ENCODE results near the gene CPZ. TPM values are rescaled to one million over a fixed set of nuclear protein-coding genes. Genes with fewer than 3 reads are reported as not detected.

Gene CPZ
- total RNA-seq, 1 donor from 2014 or later: not detected

GRCh38 chr4:8578717-8579116 is 13.8 kb upstream of the CPZ start:
- Mint-ChIP-seq H3K9me3 (no peaks in the 10 kb centered on the region), H3K27ac (no peak overlapping the region), H3K27me3 (ENCODE audit: low read depth) (peaks cover 4% of the 10 kb centered on the region), H3K4me3 (ENCODE audit: low read depth) (no peak overlapping the region), H3K36me3 (ENCODE audit: low read depth) (no peaks in the 10 kb centered on the region), H3K4me1 (ENCODE audit: low read depth) (no peaks in the 10 kb centered on the region)
- intact Hi-C loops (cut with micrococcal nuclease): no loop called here
- DNase-seq (ENCODE audit: low spot score): no peak

DNA sequence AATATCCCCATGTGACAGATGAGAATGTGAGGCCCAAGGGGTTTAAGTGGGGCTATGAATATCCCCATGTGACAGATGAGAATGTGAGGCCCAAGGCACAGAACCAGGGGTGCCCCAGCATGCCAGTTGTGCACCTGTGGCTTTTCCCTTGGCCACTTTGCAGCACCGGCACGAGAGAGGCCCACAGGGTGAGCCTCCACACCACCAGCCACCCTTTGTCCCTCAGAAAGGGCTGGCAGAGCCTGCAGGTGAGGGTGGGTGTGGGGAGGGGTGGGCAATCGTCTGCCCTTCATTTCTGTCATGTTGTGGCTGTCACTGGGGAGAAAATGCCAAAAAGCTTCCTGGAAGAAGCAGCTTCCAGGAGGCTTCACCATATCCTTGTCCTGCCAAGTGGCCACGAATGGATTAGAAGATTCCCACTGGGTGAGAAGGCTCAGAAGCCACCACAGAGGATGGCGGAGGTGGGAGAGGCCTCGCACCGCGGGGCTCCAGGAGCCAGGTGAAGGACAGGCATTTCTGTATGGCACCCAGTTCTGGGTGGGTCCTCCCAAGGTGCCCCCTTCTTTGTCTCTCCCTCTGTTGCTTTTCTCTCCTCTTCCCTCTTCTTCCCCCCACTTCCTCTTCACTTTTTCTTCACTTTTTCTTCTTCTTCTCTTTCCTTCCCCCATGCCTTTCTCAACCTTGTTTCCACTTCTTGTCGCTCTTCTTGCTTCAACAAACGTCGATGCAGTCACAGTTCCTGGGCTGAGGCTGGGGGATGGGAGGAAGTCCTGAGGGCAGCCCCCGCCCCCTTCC is 12.8 kb upstream of the CPZ start:
- Mint-ChIP-seq H3K27ac (no peak overlapping the region), H3K27me3 (ENCODE audit: low read depth) (peaks cover 4% of the 10 kb centered on the region), H3K4me3 (ENCODE audit: low read depth) (no peak overlapping the region), H3K9me3 (no peaks in the 10 kb centered on the region), H3K36me3 (ENCODE audit: low read depth) (no peaks in the 10 kb centered on the region), H3K4me1 (ENCODE audit: low read depth) (no peaks in the 10 kb centered on the region)
- intact Hi-C loops (cut with micrococcal nuclease): no loop called here
- no peak for DNase-seq (ENCODE audit: low spot score)

- Mint-ChIP-seq H3K9me3 (no peaks in the 10 kb centered on the region), H3K4me3 (ENCODE audit: low read depth) (no peak within 1 kb of the TSS), H3K27ac (no peak within 1 kb of the TSS), H3K27me3 (ENCODE audit: low read depth) (peaks cover 4% of the 10 kb centered on the region), H3K4me1 (ENCODE audit: low read depth) (no peaks in the 10 kb centered on the region), H3K36me3 (ENCODE audit: low read depth) (no peaks in the 10 kb centered on the region)
- intact Hi-C loops (cut with micrococcal nuclease): no loop called here
- DNase-seq (ENCODE audit: low spot score): peak; percentile 37
These were observed 12.1 kb upstream of the CPZ start, which contains the start of gene GPR78 for GRCh38 chr4:8580321-8581093. Gene GPR78 (plus strand): TSS chr4:8580392. CDS start chr4:8580983, 591 bp downstream.

GRCh38 chr4:8581094-8581861 is 11.3 kb upstream of the CPZ start:
- H3K4me1 Mint-ChIP-seq (ENCODE audit: low read depth): no peaks in the 10 kb centered on the region
- no peak overlapping the region for H3K4me3 Mint-ChIP-seq (ENCODE audit: low read depth)
- intact Hi-C loops (cut with micrococcal nuclease): no loop called here
- H3K36me3 Mint-ChIP-seq (ENCODE audit: low read depth): no peaks in the 10 kb centered on the region
- H3K27ac Mint-ChIP-seq: no peak overlapping the region
- H3K9me3 Mint-ChIP-seq: no peaks in the 10 kb centered on the region
- H3K27me3 Mint-ChIP-seq (ENCODE audit: low read depth): peaks cover 4% of the 10 kb centered on the region
- no peak for DNase-seq (ENCODE audit: low spot score)

DNA sequence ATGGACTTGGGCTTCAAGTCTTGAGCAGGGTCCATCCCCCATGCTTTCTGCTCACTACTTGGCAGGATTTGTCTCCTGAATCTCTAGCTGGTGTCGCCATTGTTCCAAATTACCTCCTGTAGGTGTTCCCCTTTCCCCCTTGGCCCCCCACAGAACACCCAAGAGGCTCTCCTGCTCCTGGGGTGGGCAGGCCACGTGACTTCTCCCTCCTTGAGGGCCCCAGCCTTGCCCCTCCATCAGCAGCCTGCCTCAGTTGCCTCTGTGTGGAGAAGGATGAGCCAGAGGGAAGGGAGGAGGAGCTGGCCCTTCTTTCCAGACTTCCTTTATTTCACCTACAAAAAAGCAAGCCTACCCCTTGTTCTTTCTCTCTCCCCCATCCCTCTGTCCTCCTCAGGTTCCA is 10.5 kb upstream of the CPZ start:
- intact Hi-C loops (cut with micrococcal nuclease): no loop called here
- H3K27ac Mint-ChIP-seq: no peak overlapping the region
- no peaks in the 10 kb centered on the region for H3K36me3 Mint-ChIP-seq (ENCODE audit: low read depth)
- no peak for DNase-seq (ENCODE audit: low spot score)
- H3K9me3 Mint-ChIP-seq: no peaks in the 10 kb centered on the region
- no peaks in the 10 kb centered on the region for H3K4me1 Mint-ChIP-seq (ENCODE audit: low read depth)
- H3K4me3 Mint-ChIP-seq (ENCODE audit: low read depth): no peak overlapping the region
- H3K27me3 Mint-ChIP-seq (ENCODE audit: low read depth): peaks cover 4% of the 10 kb centered on the region

DNA sequence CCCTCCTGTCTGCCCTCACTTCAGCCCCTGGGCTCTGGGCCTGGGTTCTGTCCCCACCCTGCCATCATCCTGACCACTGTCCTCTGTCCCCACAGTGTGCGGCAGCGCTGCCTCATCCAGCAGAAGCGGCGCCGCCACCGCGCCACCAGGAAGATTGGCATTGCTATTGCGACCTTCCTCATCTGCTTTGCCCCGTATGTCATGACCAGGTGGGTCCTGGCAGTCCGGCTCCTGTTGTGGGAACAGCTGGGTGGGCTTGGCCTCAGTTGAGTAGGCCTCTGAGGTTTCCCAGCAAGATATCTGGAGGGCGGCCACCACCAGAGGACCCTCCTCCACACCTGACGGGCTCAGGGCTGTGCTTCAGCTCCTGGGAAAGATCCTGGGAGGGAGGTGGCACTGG is 10.1 kb upstream of the CPZ start:
- intact Hi-C loops (cut with micrococcal nuclease): no loop called here
- Mint-ChIP-seq H3K27ac (no peak overlapping the region), H3K36me3 (ENCODE audit: low read depth) (no peaks in the 10 kb centered on the region), H3K4me1 (ENCODE audit: low read depth) (no peaks in the 10 kb centered on the region), H3K4me3 (ENCODE audit: low read depth) (no peak overlapping the region), H3K27me3 (ENCODE audit: low read depth) (peaks cover 4% of the 10 kb centered on the region), H3K9me3 (no peaks in the 10 kb centered on the region)
- DNase-seq (ENCODE audit: low spot score): no peak

- Mint-ChIP-seq H3K4me3 (ENCODE audit: low read depth) (no peak overlapping the region), H3K4me1 (ENCODE audit: low read depth) (no peaks in the 10 kb centered on the region), H3K36me3 (ENCODE audit: low read depth) (no peaks in the 10 kb centered on the region), H3K9me3 (no peaks in the 10 kb centered on the region), H3K27ac (no peak overlapping the region), H3K27me3 (ENCODE audit: low read depth) (peaks cover 2% of the 10 kb centered on the region)
- no peak for DNase-seq (ENCODE audit: low spot score)
- intact Hi-C loops (cut with micrococcal nuclease): no loop called here
These were observed 9.5 kb upstream of the CPZ start for GRCh38 chr4:8582941-8583654.

DNA sequence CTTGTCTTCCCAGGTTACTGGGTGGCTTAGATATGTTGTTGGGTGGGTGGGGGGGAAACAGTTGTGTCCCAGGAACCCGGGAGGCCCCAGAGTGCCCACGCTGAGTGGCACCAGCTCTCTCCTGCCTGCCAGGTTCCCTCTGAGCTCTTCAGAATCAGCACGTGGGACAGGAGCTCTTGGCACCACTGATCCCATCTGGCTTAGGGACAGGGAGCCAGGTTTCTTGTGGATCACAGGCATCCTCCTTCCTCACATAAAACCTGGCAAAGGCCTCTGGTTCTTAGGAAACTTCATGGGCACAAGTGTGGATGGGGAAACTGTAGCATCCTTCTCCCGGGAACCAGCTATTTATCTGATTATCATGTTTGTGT is 8.9 kb upstream of the CPZ start:
- no peak overlapping the region for H3K27ac Mint-ChIP-seq
- no peaks in the 10 kb centered on the region for H3K9me3 Mint-ChIP-seq
- peaks cover 2% of the 10 kb centered on the region for H3K27me3 Mint-ChIP-seq (ENCODE audit: low read depth)
- H3K4me1 Mint-ChIP-seq (ENCODE audit: low read depth): no peaks in the 10 kb centered on the region
- DNase-seq (ENCODE audit: low spot score): no peak
- H3K36me3 Mint-ChIP-seq (ENCODE audit: low read depth): no peaks in the 10 kb centered on the region
- intact Hi-C loops (cut with micrococcal nuclease): no loop called here
- no peak overlapping the region for H3K4me3 Mint-ChIP-seq (ENCODE audit: low read depth)

DNA sequence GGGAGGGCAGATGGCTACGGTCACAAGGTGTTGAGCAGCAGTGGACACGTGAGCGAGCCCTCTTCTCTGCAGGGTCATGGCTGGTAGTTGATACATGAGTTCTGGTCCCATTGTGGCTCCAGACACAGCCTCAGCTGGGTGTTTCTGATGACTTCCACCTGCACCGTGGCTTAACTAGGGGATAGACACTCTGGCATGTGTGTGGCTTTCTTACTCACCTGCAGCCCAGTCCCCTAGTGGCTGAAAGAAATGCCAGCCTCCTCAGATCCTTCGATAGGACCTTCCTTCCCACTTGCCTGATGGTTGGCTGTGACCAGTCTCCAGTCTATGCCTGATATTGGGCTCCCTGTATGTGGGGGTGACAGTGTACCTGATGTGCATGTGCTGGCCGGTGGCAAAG is 7.4 kb upstream of the CPZ start:
- no peaks in the 10 kb centered on the region for H3K27me3 Mint-ChIP-seq (ENCODE audit: low read depth)
- no peak overlapping the region for H3K4me3 Mint-ChIP-seq (ENCODE audit: low read depth)
- H3K9me3 Mint-ChIP-seq: no peaks in the 10 kb centered on the region

GRCh38 chr4:8585721-8586212 is 6.8 kb upstream of the CPZ start:
- Mint-ChIP-seq H3K4me3 (ENCODE audit: low read depth) (no peak overlapping the region), H3K4me1 (ENCODE audit: low read depth) (no peaks in the 10 kb centered on the region), H3K9me3 (no peaks in the 10 kb centered on the region), H3K36me3 (ENCODE audit: low read depth) (no peaks in the 10 kb centered on the region), H3K27ac (no peak overlapping the region), H3K27me3 (ENCODE audit: low read depth) (no peaks in the 10 kb centered on the region)
- no peak for DNase-seq (ENCODE audit: low spot score)
- intact Hi-C loops (cut with micrococcal nuclease): no loop called here

More for the DNA sequence above, 7.4 kb upstream of the CPZ start:
- no peak for DNase-seq (ENCODE audit: low spot score)
- no peaks in the 10 kb centered on the region for H3K4me1 Mint-ChIP-seq (ENCODE audit: low read depth)
- no peaks in the 10 kb centered on the region for H3K36me3 Mint-ChIP-seq (ENCODE audit: low read depth)
- H3K27ac Mint-ChIP-seq: no peak overlapping the region
- intact Hi-C loops (cut with micrococcal nuclease): no loop called here

GRCh38 chr4:8586246-8586645 is 6.3 kb upstream of the CPZ start:
- Mint-ChIP-seq H3K9me3 (no peaks in the 10 kb centered on the region), H3K4me3 (ENCODE audit: low read depth) (no peak overlapping the region), H3K27ac (no peak overlapping the region), H3K4me1 (ENCODE audit: low read depth) (no peaks in the 10 kb centered on the region), H3K36me3 (ENCODE audit: low read depth) (no peaks in the 10 kb centered on the region), H3K27me3 (ENCODE audit: low read depth) (no peaks in the 10 kb centered on the region)
- no peak for DNase-seq (ENCODE audit: low spot score)
- intact Hi-C loops (cut with micrococcal nuclease): no loop called here

- intact Hi-C loops (cut with micrococcal nuclease): no loop called here
- H3K9me3 Mint-ChIP-seq: no peaks in the 10 kb centered on the region
- DNase-seq (ENCODE audit: low spot score): no peak
- no peak overlapping the region for H3K4me3 Mint-ChIP-seq (ENCODE audit: low read depth)
- H3K4me1 Mint-ChIP-seq (ENCODE audit: low read depth): no peaks in the 10 kb centered on the region
- H3K36me3 Mint-ChIP-seq (ENCODE audit: low read depth): no peaks in the 10 kb centered on the region
- H3K27me3 Mint-ChIP-seq (ENCODE audit: low read depth): peaks cover 6% of the 10 kb centered on the region
- H3K27ac Mint-ChIP-seq: no peak overlapping the region
These were observed 5.7 kb upstream of the CPZ start for GRCh38 chr4:8586671-8587468.

Data from activated T-helper 2 cell treated with anti-CD3 and anti-CD28 coated beads, Interferon-gamma antibody, Interleukin-2, Interleukin-4, amounts not matched to agents 10 μg/mL and 5 μg/mL and 100 μg/mL, durations not matched to agents 14 hours and 24 hours and 36 hours (primary cell).